GM21619 (cell line): ENCODE data around the gene CACUL1.
A peak's percentile ranks its signal among the peaks of the same experiment; 100 is the strongest.
"Not testable (repeated sequence)": the region's sequence is repeated elsewhere in the genome, so short reads cannot be mapped to it uniquely, and the experiment has no call there.

ENCODE experiments used
- ATAC-seq: cut with Tn5 transposase; IDR thresholded peaks from one replicate; pipeline ENCODE4 v1.9.1; 2021; ENCODE audit not compliant: unreplicated experiment

Gene CACUL1

GRCh38 chr10:118754556-118755423 lies at the start of gene CACUL1:
Gene CACUL1 (minus strand): TSS chr10:118754970. CDS start chr10:118754762, 208 bp downstream.
- ATAC-seq = peak; percentile 93

GRCh38 chr10:118804262-118804773 lies 49.5 kb upstream of the CACUL1 start:
- ATAC-seq = no peak

GRCh38 chr10:118802126-118802793 lies 47.5 kb upstream of the CACUL1 start:
- no peak for ATAC-seq

GRCh38 chr10:118800920-118801319 lies 46.1 kb upstream of the CACUL1 start:
- ATAC-seq = no peak

GRCh38 chr10:118799777-118800176 lies 45.0 kb upstream of the CACUL1 start:
- no peak for ATAC-seq

GRCh38 chr10:118798231-118798662 lies 43.5 kb upstream of the CACUL1 start:
- ATAC-seq = no peak

- ATAC-seq = not testable (repeated sequence)
Measured at GRCh38 chr10:118794971-118795370, 40.2 kb upstream of the CACUL1 start.

GRCh38 chr10:118793545-118793944 lies 38.8 kb upstream of the CACUL1 start:
- no peak for ATAC-seq

- ATAC-seq = no peak
Measured at GRCh38 chr10:118792526-118792925, 37.8 kb upstream of the CACUL1 start.

- no peak for ATAC-seq
Measured at GRCh38 chr10:118790058-118790457, 35.3 kb upstream of the CACUL1 start.

GRCh38 chr10:118785551-118785950 lies 30.8 kb upstream of the CACUL1 start:
- ATAC-seq = no peak

GRCh38 chr10:118783776-118784545 lies 29.2 kb upstream of the CACUL1 start:
- no peak for ATAC-seq

- not testable (repeated sequence) for ATAC-seq
Measured at GRCh38 chr10:118782916-118783465, 28.2 kb upstream of the CACUL1 start.

GRCh38 chr10:118781541-118781940 lies 26.8 kb upstream of the CACUL1 start:
- ATAC-seq = no peak

- no peak for ATAC-seq
Measured at GRCh38 chr10:118778727-118779126, 24.0 kb upstream of the CACUL1 start.

GRCh38 chr10:118776960-118777359 lies 22.2 kb upstream of the CACUL1 start:
- ATAC-seq = no peak

GRCh38 chr10:118776033-118776432 lies 21.3 kb upstream of the CACUL1 start:
- ATAC-seq = no peak

- ATAC-seq = no peak
Measured at GRCh38 chr10:118775478-118775877, 20.7 kb upstream of the CACUL1 start.

GRCh38 chr10:118773041-118773440 lies 18.3 kb upstream of the CACUL1 start:
- no peak for ATAC-seq

GRCh38 chr10:118771976-118772375 lies 17.2 kb upstream of the CACUL1 start:
- ATAC-seq = no peak
